Measurements from ENCODE around the gene ZNF789.
"Not testable (repeated sequence)": the region's sequence is repeated elsewhere in the genome, so short reads cannot be mapped to it uniquely, and the experiment has no call there.

Gene ZNF789

DNA sequence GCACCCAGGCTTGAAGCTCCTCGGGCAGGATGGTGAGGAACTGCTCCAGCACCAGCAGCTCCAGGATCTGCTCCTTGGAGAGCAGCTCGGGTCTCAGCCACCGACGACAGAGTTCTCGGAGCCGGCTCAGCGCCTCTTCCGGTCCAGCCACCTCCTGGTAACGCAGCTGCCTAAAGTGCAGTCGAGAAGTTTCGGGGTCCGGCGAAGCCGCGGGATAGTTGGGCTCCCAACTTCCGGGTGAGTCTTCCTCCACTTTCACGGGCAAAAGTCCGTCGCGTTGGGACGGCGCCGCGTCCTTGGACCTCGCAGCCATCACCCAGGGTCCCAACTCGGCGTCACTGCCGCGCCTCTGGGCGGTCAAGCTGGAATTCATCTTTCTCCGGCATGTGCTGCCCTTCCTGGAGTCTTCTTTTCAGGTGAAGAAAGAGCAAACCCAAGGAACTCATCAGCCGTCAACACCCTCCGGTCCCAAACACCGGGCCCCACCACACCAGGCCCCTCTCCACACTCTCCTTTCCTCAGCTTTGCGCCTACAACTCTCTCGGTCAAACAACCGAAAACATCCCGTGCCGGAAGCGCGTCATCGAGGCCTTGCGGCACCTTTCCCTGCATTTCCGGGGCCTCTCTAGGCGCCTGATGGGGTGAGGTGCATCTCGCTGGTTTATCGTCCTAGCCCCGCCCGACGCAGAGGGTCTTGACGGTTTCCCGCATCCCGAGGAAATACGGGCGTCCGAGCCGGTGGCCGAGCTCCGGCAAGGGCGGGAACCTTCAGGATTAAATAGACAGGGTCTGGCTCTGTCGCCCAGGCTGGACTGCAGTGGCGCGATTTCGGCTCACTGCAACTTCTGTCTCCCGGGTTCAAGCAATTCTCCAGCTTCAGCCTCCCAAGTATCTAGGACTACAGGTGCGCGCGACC, 27.3 kb downstream of the ZNF789 start, which contains the start of gene ZNF394:
Gene ZNF394, minus strand, starts transcription at position 561 of the 916 bp plus-strand sequence. Its CDS starts 188 bp downstream, at position 373.
- peak; percentile 85 for DNase-seq (ENCODE audit: low spot score)
- in situ Hi-C loops (cut with MboI; ENCODE audit: low pct_unique_long_range_greater_than_20kb, low sequenced_read_pairs, unreplicated experiment), result no loop called here
- TF ChIP-seq, protein P1, sequence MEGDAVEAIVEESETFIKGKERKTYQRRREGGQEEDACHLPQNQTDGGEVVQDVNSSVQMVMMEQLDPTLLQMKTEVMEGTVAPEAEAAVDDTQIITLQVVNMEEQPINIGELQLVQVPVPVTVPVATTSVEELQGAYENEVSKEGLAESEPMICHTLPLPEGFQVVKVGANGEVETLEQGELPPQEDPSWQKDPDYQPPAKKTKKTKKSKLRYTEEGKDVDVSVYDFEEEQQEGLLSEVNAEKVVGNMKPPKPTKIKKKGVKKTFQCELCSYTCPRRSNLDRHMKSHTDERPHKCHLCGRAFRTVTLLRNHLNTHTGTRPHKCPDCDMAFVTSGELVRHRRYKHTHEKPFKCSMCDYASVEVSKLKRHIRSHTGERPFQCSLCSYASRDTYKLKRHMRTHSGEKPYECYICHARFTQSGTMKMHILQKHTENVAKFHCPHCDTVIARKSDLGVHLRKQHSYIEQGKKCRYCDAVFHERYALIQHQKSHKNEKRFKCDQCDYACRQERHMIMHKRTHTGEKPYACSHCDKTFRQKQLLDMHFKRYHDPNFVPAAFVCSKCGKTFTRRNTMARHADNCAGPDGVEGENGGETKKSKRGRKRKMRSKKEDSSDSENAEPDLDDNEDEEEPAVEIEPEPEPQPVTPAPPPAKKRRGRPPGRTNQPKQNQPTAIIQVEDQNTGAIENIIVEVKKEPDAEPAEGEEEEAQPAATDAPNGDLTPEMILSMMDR (IDR thresholded peaks at IDR 0.05; ENCODE audit: extremely low read depth, insufficient read depth, missing control alignments), result peak; percentile 0

GRCh38 chr7:99500637-99501009, 27.9 kb downstream of the ZNF789 start:
- TF ChIP-seq, protein P1 (IDR thresholded peaks at IDR 0.05; ENCODE audit: extremely low read depth, insufficient read depth, missing control alignments), result no peak
- in situ Hi-C loops (cut with MboI; ENCODE audit: low pct_unique_long_range_greater_than_20kb, low sequenced_read_pairs, unreplicated experiment), result no loop called here
- DNase-seq (ENCODE audit: low spot score), result no peak

DNA sequence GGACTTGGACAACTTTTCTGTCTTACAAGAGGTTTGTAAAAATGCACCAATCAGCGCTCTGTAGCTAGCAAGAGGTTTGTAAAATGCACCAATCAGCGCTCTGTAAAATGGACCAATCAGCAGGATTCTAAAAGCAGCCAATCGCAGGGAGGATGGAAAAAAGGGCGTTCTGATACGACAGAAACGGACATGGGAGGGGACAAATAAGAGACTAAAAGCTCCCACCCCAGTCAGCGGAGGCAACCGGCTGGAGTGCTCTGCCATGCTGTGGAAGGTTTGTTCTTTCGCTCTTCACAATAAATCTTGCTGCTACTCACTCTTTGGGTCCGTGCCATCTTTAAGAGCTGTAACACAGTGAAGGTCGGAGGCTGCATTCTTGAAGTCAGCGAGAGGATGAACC, 28.5 kb downstream of the ZNF789 start:
- in situ Hi-C loops (cut with MboI; ENCODE audit: low pct_unique_long_range_greater_than_20kb, low sequenced_read_pairs, unreplicated experiment); DNase-seq (ENCODE audit: low spot score): not testable (repeated sequence)

- DNase-seq (ENCODE audit: low spot score), result no peak
- TF ChIP-seq, protein P1 (IDR thresholded peaks at IDR 0.05; ENCODE audit: extremely low read depth, insufficient read depth, missing control alignments), result no peak
- in situ Hi-C loops (cut with MboI; ENCODE audit: low pct_unique_long_range_greater_than_20kb, low sequenced_read_pairs, unreplicated experiment), result no loop called here
Observed at GRCh38 chr7:99504281-99504602, 31.6 kb downstream of the ZNF789 start.

DNA sequence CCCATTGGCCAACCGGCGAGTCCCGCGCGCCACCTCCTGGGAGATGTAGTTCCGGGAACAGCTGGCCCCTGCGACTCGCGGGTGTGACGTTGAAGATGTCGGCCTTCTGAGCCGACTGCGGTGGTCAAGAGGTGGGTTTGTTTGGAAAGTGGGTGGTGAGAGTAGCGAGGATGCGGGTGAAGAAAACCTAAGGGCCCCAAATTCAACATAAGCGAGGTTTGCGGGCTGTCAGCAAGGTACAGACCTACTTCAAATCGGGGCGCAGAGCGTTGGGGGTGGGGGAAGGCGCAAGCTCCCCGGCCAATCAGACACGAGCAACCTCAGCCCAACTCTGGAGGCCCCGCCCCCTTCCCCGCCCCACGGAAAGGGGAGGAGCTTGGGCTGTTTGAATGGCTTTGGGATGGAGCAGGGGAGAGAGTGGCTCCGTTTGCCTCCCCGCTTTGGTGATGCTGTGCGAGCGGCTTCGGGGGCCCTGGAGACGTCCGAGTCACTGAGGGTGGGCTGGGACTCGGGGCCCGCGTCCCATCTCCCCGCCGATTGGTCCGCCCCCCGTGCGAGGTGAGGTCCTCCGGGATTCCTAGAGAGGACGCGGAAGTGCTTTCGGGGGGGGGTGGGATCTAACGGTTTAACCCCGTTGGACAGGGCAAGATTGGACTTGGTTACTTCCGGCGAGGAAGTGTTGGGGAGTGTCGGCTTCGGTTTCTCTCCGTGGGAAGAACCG, 32.1 kb downstream of the ZNF789 start, which contains the start of gene ZKSCAN5:
Gene ZKSCAN5, plus strand, starts transcription at position 60 of the 721 bp plus-strand sequence. CDS start 1,383 bp downstream, outside the sequence.
- DNase-seq (ENCODE audit: low spot score), result peak; percentile 94
- TF ChIP-seq, protein P1 (IDR thresholded peaks at IDR 0.05; ENCODE audit: extremely low read depth, insufficient read depth, missing control alignments), result no peak
- in situ Hi-C loops (cut with MboI; ENCODE audit: low pct_unique_long_range_greater_than_20kb, low sequenced_read_pairs, unreplicated experiment), result no loop called here

GRCh38 chr7:99505324-99505662, 32.6 kb downstream of the ZNF789 start:
- peak; percentile 31 for DNase-seq (ENCODE audit: low spot score)
- in situ Hi-C loops (cut with MboI; ENCODE audit: low pct_unique_long_range_greater_than_20kb, low sequenced_read_pairs, unreplicated experiment), result no loop called here
- TF ChIP-seq, protein P1 (IDR thresholded peaks at IDR 0.05; ENCODE audit: extremely low read depth, insufficient read depth, missing control alignments), result no peak

DNA sequence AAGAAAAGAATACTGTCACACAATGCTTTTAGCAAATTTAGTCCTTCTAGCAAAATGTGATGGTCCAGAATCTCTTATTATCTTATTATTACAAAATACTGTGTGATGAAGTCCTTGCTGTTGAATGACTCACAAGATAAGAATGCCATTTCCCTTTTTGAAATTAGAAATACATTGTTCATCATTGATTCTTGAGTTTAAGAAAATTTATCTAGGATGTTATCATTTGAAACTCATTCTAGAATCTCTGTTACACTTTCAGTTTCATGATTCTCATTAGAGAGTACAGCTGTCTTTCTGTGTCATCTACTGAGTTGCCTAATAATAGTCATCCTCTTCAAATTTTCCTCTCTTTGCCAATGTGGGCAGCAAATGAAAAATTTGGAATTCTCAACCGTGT, 41.4 kb downstream of the ZNF789 start:
- in situ Hi-C loops (cut with MboI; ENCODE audit: low pct_unique_long_range_greater_than_20kb, low sequenced_read_pairs, unreplicated experiment), result no loop called here
- TF ChIP-seq, protein P1 (IDR thresholded peaks at IDR 0.05; ENCODE audit: extremely low read depth, insufficient read depth, missing control alignments), result no peak
- no peak for DNase-seq (ENCODE audit: low spot score)

Data from GM13977 (cell line).